Stomach (tissue), 9 donors: ENCODE measurements around the gene NECTIN1. TPM values are rescaled to one million over a fixed set of nuclear protein-coding genes. Genes with fewer than 3 reads are reported as not detected.

Experiments used
- DNase-seq, 2 donors: peaks; one replicate each; pipeline versions ENCODE4 v3.0.0 to v3.0.0-alpha.2; 2013 to 2019
- H3K27ac ChIP-seq, 5 donors: fragments of 200-600 bp in 4 of 5; sonication (generic) in 4 of 5; one replicate each; pipeline ENCODE4 v1.5.1; 2013 to 2019; ENCODE audit warnings: mild to moderate bottlenecking in 1 of 5, moderate library complexity in 1 of 5
- H3K27me3 ChIP-seq, 3 donors: fragments of 200-600 bp; sonication (generic); one replicate each; pipeline ENCODE4 v1.5.1; 2017 to 2019; ENCODE audit warnings: mixed run types in 1 of 3
- H3K36me3 ChIP-seq, 4 donors: fragments of 200-600 bp; sonication (generic); 1 replicate in 3 of 4; 2 replicates in 1 of 4; pipeline ENCODE4 v1.5.1; 2016 to 2019
- H3K4me1 ChIP-seq, 4 donors: fragments of 200-600 bp; sonication (generic); one replicate each; pipeline ENCODE4 v1.5.1; 2016 to 2019
- H3K4me3 ChIP-seq, 4 donors: fragments of 200-600 bp; sonication (generic) in 3 of 4; one replicate each; pipeline ENCODE4 v1.5.1; 2016 to 2019; ENCODE audit warnings: mild to moderate bottlenecking in 1 of 4
- H3K9me3 ChIP-seq, 4 donors: fragments of 200-600 bp; sonication (generic); one replicate each; pipeline ENCODE4 v1.5.1; 2016 to 2019
- CTCF ChIP-seq, 7 experiments: fragments of 450-650 bp in 4 of 7; fragments of 200-600 bp in 3 of 7; sonication (generic) in 3 of 7; IDR thresholded peaks; one replicate each; pipeline ENCODE4 v1.5.1; 2016 to 2019; ENCODE audit warnings: antibody characterized with exemption in 7 of 7, control low read depth in 2 of 7, mild to moderate bottlenecking in 1 of 7
- EP300 ChIP-seq: sonication (generic); formaldehyde crosslinking; IDR thresholded peaks from one replicate; pipeline ENCODE4 v1.6.1; 2017; ENCODE audit warnings: antibody characterized with exemption
- POLR2A ChIP-seq, 4 donors: fragments of 450-650 bp; IDR thresholded peaks; one replicate each; pipeline ENCODE4 v1.6.1; 2016; ENCODE audit warnings: antibody characterized with exemption in 4 of 4, control low read depth in 2 of 4, mild to moderate bottlenecking in 1 of 4, moderate library complexity in 1 of 4
- POLR2AphosphoS5 ChIP-seq, 3 donors: sonication (generic); formaldehyde crosslinking; IDR thresholded peaks; one replicate each; pipeline ENCODE4 v1.6.1; 2016; ENCODE audit warnings: antibody characterized with exemption in 3 of 3
- WGBS, 5 donors: extraction: QIAGEN DNeasy Blood & Tissue Kit in 3 of 5; methylation state at CpG; one replicate each; pipeline versions ENCODE4 v1.1.5 to v1.1.7; 2013 to 2018; 5-methylcytosine and 5-hydroxymethylcytosine counted together
- intact Hi-C: fragments of 100-400 bp; cut with DNase I; formaldehyde crosslinking; loops from one replicate; pipeline ENCODE4 v1.15.1; 2023; ENCODE audit warnings: low total_unique reads
- polyA plus RNA-seq, 3 donors: library from polyadenylated mRNA; stranded (reverse); fragments of 200-250 nt; gene quantifications; one replicate each; pipeline ENCODE4 v1.2.3, GENCODE V29; 2013
- total RNA-seq, 5 donors: library from RNA; depleted of rRNA; stranded (reverse); fragments of >200 nt; gene quantifications; one replicate each; pipeline versions ENCODE4 v1.1.0 to v1.2.3, GENCODE V29; 2014 to 2016
- donor health status: healthy with polysubstance abuse.
- donor health status: Bipolar disorder and iron deficiency.
- donor health status: healthy.

The NECTIN1 gene
- total and polyA plus RNA-seq, 8 donors, result 1.2 to 92.1 (median 6.0) TPM

- no peak for TF ChIP-seq EP300
Observed at GRCh38 chr11:119608781-119609180, 120.2 kb downstream of the NECTIN1 start.

GRCh38 chr11:119608201-119608600 is 120.8 kb downstream of the NECTIN1 start:
- H3K4me3 ChIP-seq, result no peak overlapping the region
- intact Hi-C loops, result no loop called here
- peaks cover 0 to 40% (median 0%) of the 10 kb centered on the region in 3 donors for H3K27me3 ChIP-seq
- no peaks in the 10 kb centered on the region for H3K9me3 ChIP-seq
- H3K4me1 ChIP-seq, result no peaks in the 10 kb centered on the region
- 63 to 76% (median 72%) methylated on average over 6 of the region's 6 CpGs for WGBS, 5 donors
- DNase-seq, result no peak
- H3K36me3 ChIP-seq, result no peaks in the 10 kb centered on the region
- no peak overlapping the region for H3K27ac ChIP-seq
- TF ChIP-seq EP300 (no peak), POLR2AphosphoS5 (IDR thresholded peaks at IDR 0.05) (no peak), CTCF (IDR thresholded peaks at IDR 0.05) (no peak), POLR2A (IDR thresholded peaks at IDR 0.05) (no peak)

More at GRCh38 chr11:119608781-119609180, 120.2 kb downstream of the NECTIN1 start:
- no peaks in the 10 kb centered on the region for H3K4me1 ChIP-seq
- intact Hi-C loops, result no loop called here
- DNase-seq, result no peak
- no peak overlapping the region for H3K4me3 ChIP-seq
- H3K27me3 ChIP-seq, result peaks cover 0 to 39% (median 0%) of the 10 kb centered on the region in 3 donors
- H3K9me3 ChIP-seq, result no peaks in the 10 kb centered on the region
- H3K27ac ChIP-seq, result no peak overlapping the region
- no peaks in the 10 kb centered on the region for H3K36me3 ChIP-seq
- 69 to 81% (median 74%) methylated on average over 4 of the region's 4 CpGs for WGBS, 5 donors

GRCh38 chr11:119607726-119608125 is 121.3 kb downstream of the NECTIN1 start:
- 16 to 28% (median 26%) methylated on average over 5 of the region's 5 CpGs for WGBS, 5 donors
- intact Hi-C loops, result no loop called here
- no peak overlapping the region for H3K4me3 ChIP-seq
- no peak for DNase-seq
- H3K27me3 ChIP-seq, result peaks cover 0 to 45% (median 0%) of the 10 kb centered on the region in 3 donors
- TF ChIP-seq POLR2AphosphoS5 (IDR thresholded peaks at IDR 0.05) (no peak), POLR2A (IDR thresholded peaks at IDR 0.05) (no peak), CTCF (IDR thresholded peaks at IDR 0.05) (no peak), EP300 (no peak)
- H3K9me3 ChIP-seq, result no peaks in the 10 kb centered on the region
- H3K4me1 ChIP-seq, result no peaks in the 10 kb centered on the region
- H3K36me3 ChIP-seq, result no peaks in the 10 kb centered on the region
- H3K27ac ChIP-seq, result no peak overlapping the region

- Histone ChIP-seq H3K4me1 (no peaks in the 10 kb centered on the region), H3K27me3 (peaks cover 0 to 58% (median 0%) of the 10 kb centered on the region in 3 donors), H3K27ac (no peak overlapping the region), H3K4me3 (no peak overlapping the region), H3K9me3 (no peaks in the 10 kb centered on the region), H3K36me3 (no peaks in the 10 kb centered on the region)
- 72 to 81% (median 80%) methylated on average over 17 of the region's 17 CpGs for WGBS, 5 donors
- intact Hi-C loops, result no loop called here
- TF ChIP-seq POLR2AphosphoS5 (IDR thresholded peaks at IDR 0.05), result no peak
- TF ChIP-seq POLR2A (IDR thresholded peaks at IDR 0.05), result no peak
- TF ChIP-seq CTCF (IDR thresholded peaks at IDR 0.05), result no peak
- no peak for TF ChIP-seq EP300
- no peak for DNase-seq
Observed at GRCh38 chr11:119605137-119605665, 123.8 kb downstream of the NECTIN1 start.

- TF ChIP-seq EP300, result no peak
- no peak for TF ChIP-seq POLR2AphosphoS5 (IDR thresholded peaks at IDR 0.05)
- TF ChIP-seq CTCF (IDR thresholded peaks at IDR 0.05), result no peak
- no peak for TF ChIP-seq POLR2A (IDR thresholded peaks at IDR 0.05)
- peaks cover 0 to 48% (median 0%) of the 10 kb centered on the region in 3 donors for H3K27me3 ChIP-seq
- no peak overlapping the region for H3K4me3 ChIP-seq
- no peaks in the 10 kb centered on the region for H3K36me3 ChIP-seq
- H3K9me3 ChIP-seq, result no peaks in the 10 kb centered on the region
- WGBS, 5 donors, result 72 to 80% (median 76%) methylated on average over 8 to 28 of the region's 28 CpGs
- intact Hi-C loops, result no loop called here
- DNase-seq, result no peak
- H3K27ac ChIP-seq, result no peak overlapping the region
- no peaks in the 10 kb centered on the region for H3K4me1 ChIP-seq
Observed at GRCh38 chr11:119602745-119603373, 126.1 kb downstream of the NECTIN1 start.
